Ascending aorta (tissue), 2 donors: ENCODE measurements around the gene MISP3. TPM values are rescaled to one million over a fixed set of nuclear protein-coding genes. Genes with fewer than 3 reads are reported as not detected.
A peak's percentile ranks its signal among the peaks of the same experiment; 100 is the strongest.

Experiments used
- DNase-seq, 2 donors: peaks; one replicate each; pipeline ENCODE4 v3.0.0-alpha.2; 2019; ENCODE audit warnings: low spot score in 2 of 2
- H3K27ac ChIP-seq, 2 donors: fragments of 200-600 bp; sonication (generic); one replicate each; pipeline ENCODE4 v1.5.1; 2016 to 2017; ENCODE audit warnings: mild to moderate bottlenecking in 1 of 2
- H3K27me3 ChIP-seq: fragments of 200-600 bp; sonication (generic); one replicate; pipeline ENCODE4 v1.5.1; 2017
- H3K36me3 ChIP-seq, 2 donors: fragments of 200-600 bp; sonication (generic); one replicate each; pipeline ENCODE4 v1.5.1; 2016
- H3K4me1 ChIP-seq, 2 donors: fragments of 200-600 bp; sonication (generic); one replicate each; pipeline ENCODE4 v1.5.1; 2016 to 2017; ENCODE audit warnings: mild to moderate bottlenecking in 1 of 2
- H3K4me3 ChIP-seq, 2 donors: fragments of 200-600 bp; sonication (generic); one replicate each; pipeline ENCODE4 v1.5.1; 2016 to 2017; ENCODE audit warnings: mild to moderate bottlenecking in 1 of 2
- H3K9me3 ChIP-seq, 2 donors: fragments of 200-600 bp; sonication (generic); one replicate each; pipeline ENCODE4 v1.5.1; 2016
- CTCF ChIP-seq, 3 experiments: fragments of 200-600 bp in 2 of 3; fragments of 450-650 bp in 1 of 3; sonication (generic) in 2 of 3; IDR thresholded peaks; one replicate each; pipeline ENCODE4 v1.5.1; 2016 to 2019; ENCODE audit warnings: antibody characterized with exemption in 3 of 3, mild to moderate bottlenecking in 1 of 3, moderate library complexity in 1 of 3
- intact Hi-C: fragments of 100-400 bp; cut with DNase I; formaldehyde crosslinking; loops from one replicate; pipeline ENCODE4 v1.15.1; 2023
- total RNA-seq: library from RNA; depleted of rRNA; stranded (reverse); fragments of >200 nt; gene quantifications from one replicate; pipeline ENCODE4 v1.1.0, GENCODE V29; 2016

MISP3 gene
- total RNA-seq, 1 donor from 2014 or later: 6.0 TPM

DNA sequence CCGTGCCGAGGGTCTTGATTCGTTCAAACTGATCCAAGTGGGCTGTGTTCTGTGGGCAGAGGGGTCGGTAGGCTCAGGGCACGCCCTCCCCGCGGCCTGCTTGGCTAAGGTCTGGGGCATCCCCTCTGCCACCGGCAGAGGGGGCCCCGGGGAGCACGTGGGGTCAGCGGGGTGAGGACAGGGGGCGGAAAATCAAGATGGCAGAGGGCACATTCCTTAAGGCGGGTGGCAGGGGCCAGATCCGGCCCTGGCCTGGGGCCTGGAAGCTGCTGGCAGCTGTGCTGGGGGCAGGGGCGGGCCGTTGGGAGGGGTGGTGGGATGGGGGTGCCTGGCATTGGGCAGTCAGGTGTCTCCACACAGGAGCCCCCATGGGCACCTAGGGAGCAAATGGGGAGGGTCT lies 34.3 kb downstream of the MISP3 start:
- H3K4me3 ChIP-seq: no peak overlapping the region
- peak overlapping the region; percentile 90 for H3K27ac ChIP-seq
- TF ChIP-seq CTCF (IDR thresholded peaks at IDR 0.05): no peak
- H3K27me3 ChIP-seq: no peaks in the 10 kb centered on the region
- peaks cover 49% of the 10 kb centered on the region in 2 donors for H3K36me3 ChIP-seq
- peaks cover 3 to 37% of the 10 kb centered on the region in 2 donors for H3K4me1 ChIP-seq
- no peaks in the 10 kb centered on the region for H3K9me3 ChIP-seq
- intact Hi-C loops: loop anchor here (2.0 kb wide), 1 partner anchor 16 kb away; the partner anchor contains the start of gene SAMD1
- DNase-seq: no peak

DNA sequence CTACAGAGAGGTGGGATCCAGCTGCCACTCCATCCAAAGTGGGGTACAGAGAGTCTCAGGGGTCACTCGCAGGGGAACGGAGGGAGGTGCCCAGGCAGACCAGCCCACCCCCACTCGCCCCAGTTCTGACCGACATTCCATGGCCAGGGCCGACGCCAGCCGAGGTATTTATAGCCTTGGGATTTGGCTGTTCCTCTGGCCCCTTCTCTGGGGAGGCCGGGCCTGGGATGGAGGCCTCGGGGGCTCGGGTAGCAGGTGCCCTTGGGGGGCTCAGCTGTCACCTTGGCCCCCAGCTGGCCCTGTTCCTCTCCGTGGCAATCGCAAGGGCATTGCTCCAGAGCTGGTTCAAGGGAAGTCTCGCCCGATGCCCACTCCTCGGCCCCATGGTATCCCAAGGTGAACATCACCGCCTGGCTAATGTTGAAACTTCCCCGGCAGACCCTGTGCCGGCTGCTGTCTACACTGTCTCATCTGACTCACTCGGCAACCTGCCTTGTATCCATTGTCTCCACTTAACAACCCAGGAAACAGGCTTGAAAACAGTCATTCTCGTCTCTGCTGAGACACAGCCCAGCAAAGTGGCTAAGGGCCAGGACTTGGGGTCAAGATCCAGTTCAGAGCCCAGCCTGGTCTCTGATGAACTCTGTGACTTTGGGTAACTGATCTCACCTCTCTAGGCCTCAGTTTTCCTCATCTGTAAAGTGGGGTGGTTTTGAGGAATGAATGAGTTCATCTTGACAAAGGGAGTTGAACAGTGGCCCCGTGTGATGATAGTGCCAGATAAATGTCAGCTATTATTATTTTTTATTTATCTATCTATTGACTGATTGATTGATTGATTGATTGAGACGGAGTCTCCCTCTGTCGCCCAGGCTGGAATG lies 35.2 kb downstream of the MISP3 start:
- intact Hi-C loops: loop anchor here (2.0 kb wide), 1 partner anchor 17 kb away; the partner anchor contains the start of gene SAMD1
- peak in 1 of 2 donors; percentile 87 for DNase-seq
- Histone ChIP-seq H3K36me3 (peaks cover 39 to 40% of the 10 kb centered on the region in 2 donors), H3K27me3 (no peaks in the 10 kb centered on the region), H3K27ac (peak overlapping the region; percentile 90), H3K4me1 (peaks cover 11 to 47% of the 10 kb centered on the region in 2 donors), H3K4me3 (peak overlapping the region in 1 of 2 donors; percentile 41), H3K9me3 (no peaks in the 10 kb centered on the region)
- TF ChIP-seq CTCF (IDR thresholded peaks at IDR 0.05): no peak

- Histone ChIP-seq H3K4me1 (peaks cover 25 to 72% of the 10 kb centered on the region in 2 donors), H3K9me3 (no peaks in the 10 kb centered on the region), H3K27me3 (no peaks in the 10 kb centered on the region), H3K36me3 (peaks cover 12 to 14% of the 10 kb centered on the region in 2 donors), H3K27ac (peak overlapping the region in 1 of 2 donors; percentile 13), H3K4me3 (no peak overlapping the region)
- no peak for DNase-seq
- TF ChIP-seq CTCF (IDR thresholded peaks at IDR 0.05): no peak
- intact Hi-C loops: no loop called here
Observed at GRCh38 chr19:14110650-14111049, 38.1 kb downstream of the MISP3 start.

DNA sequence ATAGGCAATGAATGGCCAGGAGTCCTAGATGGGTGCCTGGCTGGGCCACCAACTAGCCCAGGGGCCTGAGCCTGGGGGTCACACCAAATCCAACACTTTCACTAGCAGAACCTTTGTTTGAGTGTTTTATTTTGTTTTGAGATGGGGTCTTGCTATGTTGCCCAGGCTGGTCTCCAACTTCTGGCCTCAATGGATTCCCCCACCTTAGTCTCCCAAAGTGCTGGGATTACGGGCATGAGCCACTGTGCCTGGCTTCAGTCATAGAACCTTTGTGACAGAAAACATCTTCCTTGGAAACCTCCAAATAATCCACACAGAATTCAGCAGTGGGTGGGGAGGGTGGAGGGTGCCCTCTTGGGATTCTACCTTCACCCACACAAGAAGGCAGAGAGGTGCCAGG lies 38.9 kb downstream of the MISP3 start:
- peak overlapping the region in 1 of 2 donors; percentile 54 for H3K4me3 ChIP-seq

More for the DNA sequence above, 38.9 kb downstream of the MISP3 start:
- no peak for TF ChIP-seq CTCF (IDR thresholded peaks at IDR 0.05)
- H3K9me3 ChIP-seq: no peaks in the 10 kb centered on the region
- intact Hi-C loops: no loop called here
- DNase-seq: no peak
- no peaks in the 10 kb centered on the region for H3K27me3 ChIP-seq
- H3K27ac ChIP-seq: peak overlapping the region; percentile 85 to 90
- H3K4me1 ChIP-seq: peaks cover 25 to 80% of the 10 kb centered on the region in 2 donors
- H3K36me3 ChIP-seq: peaks cover 4 to 6% of the 10 kb centered on the region in 2 donors
